RWPE1 (cell line): ENCODE measurements around the gene ZNF423.

Experiments used
- CTCF ChIA-PET: fragments of 350-600 bp; sonication (Branson Sonifier 250); formaldehyde crosslinking; extraction: SDS; loops from one replicate; lab custom pipeline; 2021; lab: Yijun Ruan, JAX
- POLR2A ChIA-PET: fragments of 400-600 bp; formaldehyde crosslinking; extraction: SDS; loops from one replicate; lab custom pipeline; 2020; ENCODE audit warnings: antibody characterized with exemption; ENCODE audit not compliant: low non-redundant PET; lab: Yijun Ruan, JAX
- DNase-seq: peaks from one replicate; pipeline ENCODE4 v3.0.0; 2012; ENCODE audit warnings: low spot score
- H3K27ac ChIP-seq: fragments of 450-650 bp; 2 replicates; pipeline ENCODE4 v1.5.1; 2017
- CTCF ChIP-seq: fragments of 450-650 bp; conservative IDR thresholded peaks from 2 replicates; pipeline ENCODE4 v1.5.1; 2017; ENCODE audit warnings: low read depth, mild to moderate bottlenecking

The ZNF423 gene

GRCh38 chr16:49617016-49617629, 238.8 kb downstream of the ZNF423 start:
- no peak for DNase-seq
- TF ChIP-seq CTCF = no peak
- CTCF ChIA-PET = interaction anchor here (0.5 kb wide), 1 partner anchor 69 kb away, joined by 3 read pairs; no protein-coding TSS in a partner anchor
- no peak overlapping the region for H3K27ac ChIP-seq
- POLR2A ChIA-PET = interaction anchor here (0.6 kb wide), 1 partner anchor 642 kb away, joined by 3 read pairs; no protein-coding TSS in a partner anchor

GRCh38 chr16:49615576-49615975, 240.3 kb downstream of the ZNF423 start:
- no peak for TF ChIP-seq CTCF

GRCh38 chr16:49610983-49611382, 244.9 kb downstream of the ZNF423 start:
- H3K27ac ChIP-seq = no peak overlapping the region
- no peak for TF ChIP-seq CTCF
- POLR2A ChIA-PET = no interaction called here
- CTCF ChIA-PET = interaction anchor here (0.7 kb wide), 1 partner anchor 489 kb away, joined by 3 read pairs; no protein-coding TSS in a partner anchor
- no peak for DNase-seq

More at GRCh38 chr16:49615576-49615975, 240.3 kb downstream of the ZNF423 start:
- POLR2A ChIA-PET = no interaction called here
- no peak overlapping the region for H3K27ac ChIP-seq
- CTCF ChIA-PET = no interaction called here
- DNase-seq = no peak

- DNase-seq = no peak
- POLR2A ChIA-PET = no interaction called here
Observed at GRCh38 chr16:49608779-49609178, 247.1 kb downstream of the ZNF423 start.

GRCh38 chr16:49608098-49608497, 247.8 kb downstream of the ZNF423 start:
- no peak for DNase-seq
- ChIA-PET POLR2A (no interaction called here), CTCF (interaction anchor here (0.7 kb wide), 1 partner anchor 200 kb away, joined by 4 read pairs; no protein-coding TSS in a partner anchor)
- H3K27ac ChIP-seq = no peak overlapping the region
- TF ChIP-seq CTCF = no peak

More at GRCh38 chr16:49608779-49609178, 247.1 kb downstream of the ZNF423 start:
- TF ChIP-seq CTCF = no peak
- no peak overlapping the region for H3K27ac ChIP-seq
- CTCF ChIA-PET = interaction anchor here (0.7 kb wide), 1 partner anchor 201 kb away, joined by 4 read pairs; no protein-coding TSS in a partner anchor

DNA sequence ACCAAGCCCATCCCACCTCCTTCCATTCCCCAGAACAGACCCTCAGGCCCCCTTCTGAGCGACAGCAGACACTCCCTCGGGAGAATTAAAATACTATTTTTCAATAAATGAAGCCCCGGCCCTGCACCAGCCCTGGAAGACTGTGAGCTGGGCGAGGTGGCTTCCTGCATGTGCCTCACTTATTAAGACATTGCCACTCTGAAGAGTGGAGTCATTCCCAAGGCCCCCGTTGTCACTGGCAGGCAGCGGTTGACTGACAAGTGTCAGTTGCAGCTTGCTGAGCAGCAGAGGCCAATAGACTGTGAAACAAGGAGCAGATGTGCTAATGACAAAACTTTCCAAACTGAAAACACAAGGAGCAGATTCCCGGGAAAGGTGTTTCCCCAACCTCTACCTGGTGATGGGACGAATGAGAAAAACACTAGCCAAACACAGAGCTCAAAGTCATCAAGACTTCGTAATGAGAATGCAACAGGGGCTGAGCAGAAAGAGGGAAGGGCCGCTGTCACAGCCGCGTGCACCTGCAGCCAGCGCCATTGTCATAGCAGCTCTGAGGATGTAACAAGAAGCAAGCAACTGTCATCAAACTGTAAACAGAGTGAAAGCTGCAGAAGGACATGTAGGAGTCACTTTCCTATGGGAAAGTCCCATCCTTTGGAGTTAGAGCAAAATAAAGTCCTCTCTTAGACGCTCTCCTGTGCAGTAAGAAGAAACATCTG, 250.2 kb downstream of the ZNF423 start:
- no peak for DNase-seq
- ChIA-PET CTCF (no interaction called here), POLR2A (no interaction called here)
- TF ChIP-seq CTCF = no peak
- no peak overlapping the region for H3K27ac ChIP-seq
